Naive thymus-derived CD4-positive, alpha-beta T cell (primary cell): ENCODE measurements around the gene ENG. TPM values are rescaled to one million over a fixed set of nuclear protein-coding genes. Genes with fewer than 3 reads are reported as not detected.

Experiments
- ATAC-seq: fragments of 150-1000 bp; cut with Tn5 transposase; 2 replicates; pipeline ENCODE4 v1.10.0; 2021; ENCODE audit warnings: mild to moderate bottlenecking, moderate library complexity
- CTCF ChIA-PET: fragments of 350-600 bp; sonication (Branson Sonifier 250); formaldehyde crosslinking; loops from one replicate; lab custom pipeline; 2021; ENCODE audit warnings: antibody characterized with exemption; lab: Charles Lee
- POLR2A ChIA-PET: fragments of 350-600 bp; sonication (Branson Sonifier 250); formaldehyde crosslinking; loops from one replicate; lab custom pipeline; 2021; ENCODE audit warnings: antibody characterized with exemption, inconsistent platforms; lab: Charles Lee
- DNase-seq, 9 donors: peaks; one replicate each; pipeline versions ENCODE4 v3.0.0 to v3.0.0-alpha.2; 2020 to 2022; ENCODE audit warnings: mixed read lengths in 1 of 9
- H3K27ac ChIP-seq: one replicate; pipeline ENCODE4 v1.7.0; 2013; ENCODE audit warnings: mild to moderate bottlenecking, low read depth, low read length, moderate library complexity
- H3K27me3 ChIP-seq, 2 donors: one replicate each; pipeline ENCODE4 v1.7.0; 2013; ENCODE audit warnings: low read length in 2 of 2, mild to moderate bottlenecking in 2 of 2, moderate library complexity in 2 of 2; ENCODE audit not compliant: control insufficient read depth in 2 of 2, insufficient read depth in 2 of 2
- H3K36me3 ChIP-seq, 3 experiments: 1 replicate in 2 of 3; 2 replicates in 1 of 3; pipeline ENCODE4 v1.7.0; 2013; ENCODE audit warnings: low read length in 3 of 3, mild to moderate bottlenecking in 3 of 3, moderate library complexity in 1 of 3; ENCODE audit not compliant: insufficient read depth in 3 of 3, control insufficient read depth in 2 of 3
- H3K4me1 ChIP-seq, 2 donors: one replicate each; pipeline ENCODE4 v1.7.0; 2013; ENCODE audit warnings: low read length in 2 of 2, mild to moderate bottlenecking in 2 of 2, moderate library complexity in 1 of 2; ENCODE audit not compliant: control insufficient read depth in 2 of 2, insufficient read depth in 2 of 2
- H3K4me3 ChIP-seq: 2 replicates; pipeline ENCODE4 v1.7.0; 2013; ENCODE audit warnings: mild to moderate bottlenecking, low read length
- H3K9me3 ChIP-seq, 3 experiments: 1 replicate in 2 of 3; 2 replicates in 1 of 3; pipeline ENCODE4 v1.7.0; 2013; ENCODE audit warnings: low read length in 3 of 3; ENCODE audit not compliant: control insufficient read depth in 2 of 3
- H3K27ac Mint-ChIP-seq, 9 donors: one replicate each; pipeline ENCODE4 v1.8.0; 2020 to 2022; ENCODE audit warnings: mixed read lengths in 9 of 9, mild to moderate bottlenecking in 8 of 9, moderate library complexity in 5 of 9, inconsistent platforms in 2 of 9
- H3K27me3 Mint-ChIP-seq, 5 donors: one replicate each; pipeline ENCODE4 v1.8.0; 2021 to 2022; ENCODE audit warnings: mixed read lengths in 5 of 5, mild to moderate bottlenecking in 1 of 5
- H3K36me3 Mint-ChIP-seq, 5 donors: one replicate each; pipeline ENCODE4 v1.8.0; 2020 to 2022; ENCODE audit warnings: mixed read lengths in 5 of 5, mild to moderate bottlenecking in 3 of 5, inconsistent platforms in 1 of 5
- H3K4me1 Mint-ChIP-seq, 7 donors: one replicate each; pipeline ENCODE4 v1.8.0; 2020 to 2022; ENCODE audit warnings: mixed read lengths in 7 of 7, mild to moderate bottlenecking in 3 of 7, inconsistent platforms in 1 of 7
- H3K4me3 Mint-ChIP-seq, 10 donors: one replicate each; pipeline ENCODE4 v1.8.0; 2020 to 2022; ENCODE audit warnings: mild to moderate bottlenecking in 10 of 10, mixed read lengths in 10 of 10, moderate library complexity in 6 of 10, inconsistent platforms in 2 of 10
- H3K9me3 Mint-ChIP-seq, 11 donors: one replicate each; pipeline ENCODE4 v1.8.0; 2020 to 2022; ENCODE audit warnings: mixed read lengths in 11 of 11, mild to moderate bottlenecking in 4 of 11, inconsistent platforms in 1 of 11, moderate library complexity in 1 of 11
- intact Hi-C, 2 donors: fragments of 100-400 bp; cut with micrococcal nuclease; formaldehyde crosslinking; loops; one replicate each; pipeline ENCODE4 v1.15.1; 2023
- polyA plus RNA-seq, 2 donors: library from polyadenylated mRNA; unstranded; fragments of 300-500 nt; fragmentation: Illumina TruSeq; gene quantifications; one replicate each; pipeline ENCODE4 v1.2.3, GENCODE V29; 2021
- total RNA-seq, 6 experiments: library from RNA in 5 of 6; stranded (reverse) in 5 of 6; gene quantifications; 1 replicate in 5 of 6; 2 replicates in 1 of 6; pipeline ENCODE4 v1.2.3 and lab custom pipeline; 2021 to 2026

The ENG gene
- total and polyA plus RNA-seq, 7 experiments from 2014 or later = 4.5 to 25.8 (median 11.2) TPM

- H3K4me1 ChIP-seq = peaks cover 17 to 38% of the 10 kb centered on the region in 2 donors
- H3K27me3 ChIP-seq = no peaks in the 10 kb centered on the region
- H3K27me3 Mint-ChIP-seq = no peaks in the 10 kb centered on the region
- no peaks in the 10 kb centered on the region for H3K9me3 Mint-ChIP-seq
- CTCF ChIA-PET = interaction anchor here (0.6 to 1.3 kb wide), 2 partner anchors 13 to 197 kb away, joined by 3 read pairs; no protein-coding TSS in a partner anchor
- H3K4me3 Mint-ChIP-seq = no peak overlapping the region
- no peak for ATAC-seq
- intact Hi-C loops = no loop called here
- H3K4me3 ChIP-seq = no peak overlapping the region
- no peak overlapping the region for H3K27ac ChIP-seq
- H3K36me3 ChIP-seq = no peaks in the 10 kb centered on the region
- H3K36me3 Mint-ChIP-seq = peaks cover 0 to 5% (median 0%) of the 10 kb centered on the region in 5 donors
- peaks cover 24 to 60% (median 41%) of the 10 kb centered on the region in 7 donors for H3K4me1 Mint-ChIP-seq
- H3K9me3 ChIP-seq = no peaks in the 10 kb centered on the region
- POLR2A ChIA-PET = interaction anchor here (0.5 to 0.9 kb wide), 5 partner anchors 30 to 405 kb away, joined by 3 read pairs; partner anchors contain the start of gene LRSAM1
- DNase-seq = no peak
- no peak overlapping the region for H3K27ac Mint-ChIP-seq
Observed at GRCh38 chr9:127856729-127857116, 2.3 kb upstream of the ENG start.

- Mint-ChIP-seq H3K9me3 (no peaks in the 10 kb centered on the region), H3K4me3 (peak overlapping the region in 5 of 10 donors; percentile 50 to 91 (median 84)), H3K27ac (peak overlapping the region in 8 of 9 donors; percentile 17 to 89 (median 70)), H3K27me3 (no peaks in the 10 kb centered on the region), H3K36me3 (peaks cover 0 to 6% (median 0%) of the 10 kb centered on the region in 5 donors), H3K4me1 (peaks cover 19 to 55% (median 37%) of the 10 kb centered on the region in 7 donors)
- intact Hi-C loops = no loop called here
- Histone ChIP-seq H3K27me3 (no peaks in the 10 kb centered on the region), H3K27ac (no peak overlapping the region), H3K36me3 (no peaks in the 10 kb centered on the region), H3K4me1 (peaks cover 12 to 33% of the 10 kb centered on the region in 2 donors), H3K9me3 (no peaks in the 10 kb centered on the region), H3K4me3 (no peak overlapping the region)
- ChIA-PET POLR2A (interaction anchor here (0.5 to 3.1 kb wide), 7 partner anchors 9 to 405 kb away, joined by 3 to 10 read pairs (median 3); partner anchors contain the start of gene LRSAM1), CTCF (interaction anchor here (0.6 to 1.3 kb wide), 2 partner anchors 14 to 197 kb away, joined by 3 read pairs; no protein-coding TSS in a partner anchor)
- ATAC-seq = no peak
- DNase-seq = no peak
Observed at GRCh38 chr9:127856094-127856728, 1.8 kb upstream of the ENG start.

GRCh38 chr9:127855522-127855921, 1.1 kb upstream of the ENG start:
- intact Hi-C loops = no loop called here
- peaks cover 13 to 48% (median 30%) of the 10 kb centered on the region in 7 donors for H3K4me1 Mint-ChIP-seq
- DNase-seq (no peak), ATAC-seq (no peak)
- ChIA-PET POLR2A (interaction anchor here (0.6 to 3.1 kb wide), 6 partner anchors 10 to 123 kb away, joined by 3 to 10 read pairs (median 3); no protein-coding TSS in a partner anchor), CTCF (interaction anchor here (1.3 kb wide), 2 partner anchors 14 kb away, joined by 3 to 4 read pairs; no protein-coding TSS in a partner anchor)
- H3K27ac Mint-ChIP-seq = peak overlapping the region; percentile 66 to 89 (median 71)
- peak overlapping the region in 9 of 10 donors; percentile 39 to 91 (median 61) for H3K4me3 Mint-ChIP-seq
- Histone ChIP-seq H3K4me1 (peaks cover 7 to 28% of the 10 kb centered on the region in 2 donors), H3K27me3 (no peaks in the 10 kb centered on the region), H3K9me3 (peaks cover 0 to 2% (median 0%) of the 10 kb centered on the region in 3 experiments), H3K36me3 (no peaks in the 10 kb centered on the region), H3K27ac (no peak overlapping the region), H3K4me3 (no peak overlapping the region)
- H3K27me3 Mint-ChIP-seq = no peaks in the 10 kb centered on the region
- H3K9me3 Mint-ChIP-seq = peaks cover 0 to 4% (median 2%) of the 10 kb centered on the region in 11 donors
- peaks cover 3 to 12% (median 5%) of the 10 kb centered on the region in 5 donors for H3K36me3 Mint-ChIP-seq

- POLR2A ChIA-PET = interaction anchor here (0.6 to 3.1 kb wide), 10 partner anchors 10 to 123 kb away, joined by 3 to 10 read pairs (median 4); partner anchors contain the start of gene CDK9
- Mint-ChIP-seq H3K27ac (peak overlapping the region in 7 of 9 donors; percentile 48 to 89 (median 66)), H3K9me3 (peaks cover 0 to 10% (median 4%) of the 10 kb centered on the region in 11 donors), H3K4me1 (peaks cover 13 to 46% (median 29%) of the 10 kb centered on the region in 7 donors), H3K36me3 (peaks cover 5 to 15% (median 7%) of the 10 kb centered on the region in 5 donors), H3K27me3 (no peaks in the 10 kb centered on the region), H3K4me3 (peak overlapping the region; percentile 25 to 91 (median 61))
- H3K4me3 ChIP-seq = peak overlapping the region; percentile 18
- intact Hi-C loops = loop anchor here (1.0 to 5.0 kb wide), 2 partner anchors 10 to 53 kb away; partner anchors contain the start of gene FPGS (in 1 of the 2)
- H3K36me3 ChIP-seq = no peaks in the 10 kb centered on the region
- CTCF ChIA-PET = interaction anchor here (1.3 kb wide), 1 partner anchor 14 kb away, joined by 4 read pairs; no protein-coding TSS in a partner anchor
- H3K4me1 ChIP-seq = peaks cover 7 to 28% of the 10 kb centered on the region in 2 donors
- peak overlapping the region; percentile 75 for H3K27ac ChIP-seq
- DNase-seq (no peak), ATAC-seq (no peak)
- no peaks in the 10 kb centered on the region for H3K27me3 ChIP-seq
- peaks cover 0 to 8% (median 0%) of the 10 kb centered on the region in 3 experiments for H3K9me3 ChIP-seq
Observed at GRCh38 chr9:127854960-127855359, 502 bp upstream of the ENG start.

GRCh38 chr9:127853312-127854183, 910 bp downstream of the ENG start:
- Histone ChIP-seq H3K4me3 (peak overlapping the region; percentile 68), H3K27me3 (no peaks in the 10 kb centered on the region), H3K9me3 (peaks cover 0 to 21% (median 0%) of the 10 kb centered on the region in 3 experiments), H3K4me1 (peaks cover 7 to 28% of the 10 kb centered on the region in 2 donors), H3K36me3 (peaks cover 0 to 3% (median 0%) of the 10 kb centered on the region in 3 experiments), H3K27ac (peak overlapping the region; percentile 75)
- ChIA-PET CTCF (interaction anchor here (0.5 to 0.9 kb wide), 3 partner anchors 16 to 810 kb away, joined by 3 read pairs; partner anchors contain the start of gene TOR2A), POLR2A (interaction anchor here (0.6 to 3.1 kb wide), 14 partner anchors 9 to 403 kb away, joined by 3 to 15 read pairs (median 3); partner anchors contain the start of genes CDK9, FPGS, NAIF1 and RPL12)
- Mint-ChIP-seq H3K9me3 (peaks cover 7 to 24% (median 13%) of the 10 kb centered on the region in 11 donors), H3K36me3 (peaks cover 16 to 25% (median 17%) of the 10 kb centered on the region in 5 donors), H3K4me1 (peaks cover 13 to 42% (median 33%) of the 10 kb centered on the region in 7 donors), H3K4me3 (peak overlapping the region; percentile 84 to 91 (median 90)), H3K27ac (peak overlapping the region; percentile 81 to 94 (median 87)), H3K27me3 (no peaks in the 10 kb centered on the region)
- ATAC-seq (peak; percentile 39), DNase-seq (no peak)
- intact Hi-C loops = loop anchor here (1.0 to 5.0 kb wide), 2 partner anchors 12 to 51 kb away; partner anchors contain the start of gene FPGS (in 1 of the 2)
